Kidney epithelial cell (primary cell): Measurements from ENCODE around the gene OR13H1. TPM values are rescaled to one million over a fixed set of nuclear protein-coding genes. Genes with fewer than 3 reads are reported as not detected.
"Not testable (repeated sequence)": the region's sequence is repeated elsewhere in the genome, so short reads cannot be mapped to it uniquely, and the experiment has no call there.

Experiments
- DNase-seq: peaks from one replicate; pipeline ENCODE4 v3.0.0-alpha.2; 2010; ENCODE audit warnings: low read depth
- H3K27me3 ChIP-seq: 2 replicates; pipeline ENCODE4 v1.6.0; 2011; ENCODE audit warnings: low read length; ENCODE audit not compliant: control insufficient read depth, insufficient read depth
- H3K36me3 ChIP-seq: 2 replicates; pipeline ENCODE4 v1.5.1; 2011; ENCODE audit warnings: low read length; ENCODE audit not compliant: control insufficient read depth, insufficient read depth
- H3K4me3 ChIP-seq: 2 replicates; pipeline ENCODE4 v1.5.1; 2011; ENCODE audit warnings: low read depth, mild to moderate bottlenecking, control low read depth, low read length
- total RNA-seq: library from RNA; depleted of rRNA; stranded (reverse); fragments of >200 nt; gene quantifications from 2 replicates; pipeline ENCODE4 v1.2.3, GENCODE V29; 2015
- TF ChIP-seq, protein P1 (sequence below): IDR thresholded peaks from 2 replicates; pipeline ENCODE4 v1.5.1; 2011; ENCODE audit warnings: mild to moderate bottlenecking, moderate library complexity, low read length, control low read depth, inconsistent platforms; ENCODE audit not compliant: insufficient read depth, poor library complexity, severe bottlenecking

OR13H1 gene
- total RNA-seq, 1 donor from 2014 or later: not detected

DNA sequence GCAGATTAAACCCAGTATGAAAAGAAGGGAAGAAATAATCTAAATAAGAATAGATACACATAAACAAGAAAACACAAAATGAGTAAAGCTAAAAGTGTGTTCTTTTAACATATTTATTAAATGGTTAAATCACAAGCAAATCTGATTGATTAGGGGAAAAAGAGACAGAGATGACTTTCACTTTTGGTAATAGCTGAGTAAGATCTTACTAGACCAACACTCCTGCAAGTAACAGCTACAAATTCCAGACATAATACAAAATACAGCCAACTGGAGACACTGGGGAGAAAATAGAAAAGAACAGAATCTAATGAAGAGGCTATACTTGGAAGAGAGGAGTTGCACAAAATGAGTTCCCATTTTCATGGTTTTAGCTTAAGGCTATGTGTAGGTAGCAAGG is 33.5 kb downstream of the OR13H1 start:
- no peaks in the 10 kb centered on the region for H3K27me3 ChIP-seq
- H3K4me3 ChIP-seq: no peak overlapping the region
- no peaks in the 10 kb centered on the region for H3K36me3 ChIP-seq
- no peak for DNase-seq
- TF ChIP-seq, protein P1, sequence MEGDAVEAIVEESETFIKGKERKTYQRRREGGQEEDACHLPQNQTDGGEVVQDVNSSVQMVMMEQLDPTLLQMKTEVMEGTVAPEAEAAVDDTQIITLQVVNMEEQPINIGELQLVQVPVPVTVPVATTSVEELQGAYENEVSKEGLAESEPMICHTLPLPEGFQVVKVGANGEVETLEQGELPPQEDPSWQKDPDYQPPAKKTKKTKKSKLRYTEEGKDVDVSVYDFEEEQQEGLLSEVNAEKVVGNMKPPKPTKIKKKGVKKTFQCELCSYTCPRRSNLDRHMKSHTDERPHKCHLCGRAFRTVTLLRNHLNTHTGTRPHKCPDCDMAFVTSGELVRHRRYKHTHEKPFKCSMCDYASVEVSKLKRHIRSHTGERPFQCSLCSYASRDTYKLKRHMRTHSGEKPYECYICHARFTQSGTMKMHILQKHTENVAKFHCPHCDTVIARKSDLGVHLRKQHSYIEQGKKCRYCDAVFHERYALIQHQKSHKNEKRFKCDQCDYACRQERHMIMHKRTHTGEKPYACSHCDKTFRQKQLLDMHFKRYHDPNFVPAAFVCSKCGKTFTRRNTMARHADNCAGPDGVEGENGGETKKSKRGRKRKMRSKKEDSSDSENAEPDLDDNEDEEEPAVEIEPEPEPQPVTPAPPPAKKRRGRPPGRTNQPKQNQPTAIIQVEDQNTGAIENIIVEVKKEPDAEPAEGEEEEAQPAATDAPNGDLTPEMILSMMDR: no peak

GRCh38 chrX:131577999-131578734 is 34.3 kb downstream of the OR13H1 start:
- no peak for DNase-seq
- TF ChIP-seq, protein P1: no peak
- no peaks in the 10 kb centered on the region for H3K36me3 ChIP-seq

DNA sequence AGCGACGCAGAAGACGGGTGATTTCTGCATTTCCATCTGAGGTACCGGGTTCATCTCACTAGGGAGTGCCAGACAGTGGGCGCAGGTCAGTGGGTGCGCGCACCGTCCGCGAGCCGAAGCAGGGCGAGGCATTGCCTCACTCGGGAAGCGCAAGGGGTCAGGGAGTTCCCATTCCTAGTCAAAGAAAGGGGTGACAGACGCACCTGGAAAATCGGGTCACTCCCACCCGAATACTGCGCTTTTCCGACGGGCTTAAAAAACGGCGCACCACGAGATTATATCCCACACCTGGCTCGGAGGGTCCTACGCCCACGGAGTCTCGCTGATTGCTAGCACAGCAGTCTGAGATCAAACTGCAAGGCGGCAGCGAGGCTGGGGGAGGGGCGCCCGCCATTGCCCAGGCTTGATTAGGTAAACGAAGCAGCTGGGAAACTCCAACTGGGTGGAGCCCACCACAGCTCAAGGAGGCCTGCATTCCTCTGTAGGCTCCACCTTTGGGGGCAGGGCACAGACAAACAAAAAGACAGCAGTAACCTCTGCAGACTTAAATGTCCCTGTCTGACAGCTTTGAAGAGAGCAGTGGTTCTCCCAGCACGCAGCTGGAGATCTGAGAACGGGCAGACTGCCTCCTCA is 35.0 kb downstream of the OR13H1 start:
- not testable (repeated sequence) for DNase-seq, H3K27me3 ChIP-seq, H3K4me3 ChIP-seq, H3K36me3 ChIP-seq

More at GRCh38 chrX:131577999-131578734, 34.3 kb downstream of the OR13H1 start:
- Histone ChIP-seq H3K27me3 (no peaks in the 10 kb centered on the region), H3K4me3 (no peak overlapping the region)

DNA sequence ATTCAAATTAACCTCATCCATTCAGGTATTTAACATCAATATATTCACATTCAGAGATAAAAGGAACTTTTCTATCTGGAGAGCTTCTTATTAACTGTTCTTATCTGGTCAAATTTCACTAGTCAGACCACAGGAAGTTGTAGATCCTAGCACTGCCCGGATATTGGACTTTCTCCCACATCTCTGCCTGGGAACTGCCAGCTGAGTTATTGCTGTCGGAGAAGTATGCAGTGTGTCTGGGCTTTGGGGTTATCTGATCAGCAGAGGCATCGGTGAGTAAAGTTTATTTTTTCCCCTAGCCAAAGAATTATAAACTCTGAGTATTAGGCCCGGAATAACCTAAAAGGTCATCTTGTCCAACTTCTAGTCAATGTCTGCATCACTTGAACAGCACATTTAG is 45.1 kb downstream of the OR13H1 start:
- no peak for DNase-seq
- Histone ChIP-seq H3K4me3 (no peak overlapping the region), H3K27me3 (peaks cover 3% of the 10 kb centered on the region), H3K36me3 (no peaks in the 10 kb centered on the region)
- TF ChIP-seq, protein P1: no peak
